HepG2 (cell line): ENCODE results near the gene FMN2. TPM values are rescaled to one million over a fixed set of nuclear protein-coding genes. Genes with fewer than 3 reads are reported as not detected.

Experiments used
- ATAC-seq: fragments of 200-7000 bp; cut with Tn5 transposase; 3 replicates; pipeline ENCODE4 v1.9.1; 2020; ENCODE audit warnings: mild to moderate bottlenecking, moderate library complexity
- BruUV-seq: library from RNA; stranded (reverse); fragments of 400-500 nt; replicated peaks from 2 replicates; lab custom pipeline; 2021; lab: Mats Ljungman, UMichigan
- CTCF ChIA-PET: fragments of 300-600 bp; formaldehyde crosslinking; extraction: SDS; loops from one replicate; lab custom pipeline; 2021; ENCODE audit warnings: low total read pairs, inconsistent platforms, low intra/inter-chr PET ratio; lab: Yijun Ruan, JAX
- POLR2A ChIA-PET: fragments of 350-600 bp; sonication (Branson Sonifier 250); formaldehyde crosslinking; loops from one replicate; lab custom pipeline; 2020; ENCODE audit warnings: antibody characterized with exemption, inconsistent platforms; lab: Yijun Ruan, JAX
- DNase-seq: peaks from one replicate; pipeline ENCODE4 v3.0.0-alpha.2; 2015; ENCODE audit warnings: low spot score
- FAIRE-seq: peaks from 3 replicates; lab custom pipeline; 2011; peaks lifted over from hg19 to GRCh38; lab: Jason Lieb, UNC
- H2AFZ ChIP-seq: one replicate; pipeline ENCODE4 v1.6.1; 2011; ENCODE audit warnings: low read length, inconsistent platforms
- H3K27ac ChIP-seq: fragments of 300-600 bp; 3 replicates; pipeline ENCODE4 v1.8.0; 2011; ENCODE audit warnings: mixed run types, mild to moderate bottlenecking, mixed read lengths, low read length, inconsistent platforms; ENCODE audit not compliant: insufficient read depth; ENCODE audit errors: extremely low read length
- H3K27me3 ChIP-seq, 2 experiments: fragments of 200-600 bp in 1 of 2; 2 replicates in 1 of 2; 3 replicates in 1 of 2; pipeline versions ENCODE4 v1.6.0 to v1.8.0; 2011; ENCODE audit warnings: low read length in 2 of 2, mild to moderate bottlenecking in 2 of 2, moderate library complexity in 2 of 2, inconsistent platforms in 1 of 2; ENCODE audit not compliant: insufficient read depth in 2 of 2, control insufficient read depth in 1 of 2
- H3K36me3 ChIP-seq, 2 experiments: fragments of 200-600 bp in 1 of 2; replicated peaks in 1 of 2; 2 replicates in 1 of 2; 3 replicates in 1 of 2; pipeline versions ENCODE4 v1.5.1 to v1.8.0; 2011; ENCODE audit warnings: low read length in 2 of 2, inconsistent platforms in 1 of 2; ENCODE audit not compliant: insufficient read depth in 2 of 2, control insufficient read depth in 1 of 2
- H3K4me1 ChIP-seq: 2 replicates; pipeline ENCODE4 v1.5.1; 2012; ENCODE audit warnings: low read length, inconsistent platforms; ENCODE audit not compliant: insufficient read depth
- H3K4me2 ChIP-seq: 2 replicates; pipeline ENCODE4 v1.6.0; 2011; ENCODE audit warnings: low read depth, low read length, inconsistent platforms
- H3K4me3 ChIP-seq, 3 experiments: fragments of 200-600 bp in 1 of 3; sonication (generic), shearing (Covaris generic) in 1 of 3; replicated peaks in 1 of 3; 2 replicates each; pipeline ENCODE4 v1.5.1; 2011 to 2016; ENCODE audit warnings: low read length in 3 of 3, inconsistent platforms in 2 of 3, low read depth in 2 of 3, mild to moderate bottlenecking in 2 of 3, control low read depth in 1 of 3, mixed read lengths in 1 of 3; ENCODE audit not compliant: insufficient read depth in 1 of 3
- H3K79me2 ChIP-seq: one replicate; pipeline ENCODE4 v1.6.1; 2011; ENCODE audit warnings: low read length, inconsistent platforms; ENCODE audit not compliant: insufficient read depth
- H3K9ac ChIP-seq: 2 replicates; pipeline ENCODE4 v1.6.0; 2011; ENCODE audit warnings: mild to moderate bottlenecking, low read depth, low read length, inconsistent platforms; ENCODE audit not compliant: insufficient read depth
- H3K9me3 ChIP-seq: 2 replicates; pipeline ENCODE4 v1.5.1; 2012; ENCODE audit warnings: mild to moderate bottlenecking, low read length
- H4K20me1 ChIP-seq: 2 replicates; pipeline ENCODE4 v1.6.0; 2011; ENCODE audit warnings: inconsistent platforms, mild to moderate bottlenecking, low read length, moderate library complexity; ENCODE audit not compliant: insufficient read depth
- AGO1 ChIP-seq: fragments of 200-400 bp; formaldehyde crosslinking; IDR thresholded peaks from 2 replicates; pipeline ENCODE4 v1.6.1; 2017; ENCODE audit warnings: mild to moderate bottlenecking, low read depth, low read length, moderate library complexity; ENCODE audit not compliant: poor library complexity, severe bottlenecking
- CHD4 ChIP-seq: fragments of 200-600 bp; sonication (generic); IDR thresholded peaks from 2 replicates; pipeline ENCODE4 v1.7.0; 2017; ENCODE audit warnings: mild to moderate bottlenecking, low read length, borderline replicate concordance
- GPN1 ChIP-seq: sonication (generic); formaldehyde crosslinking; IDR thresholded peaks from 2 replicates; pipeline ENCODE4 v1.5.1; 2020; ENCODE audit warnings: missing genetic modification reagents, borderline replicate concordance
- HDAC2 ChIP-seq: sonication (generic); formaldehyde crosslinking; IDR thresholded peaks from 2 replicates; pipeline ENCODE4 v1.4.0; 2020; ENCODE audit warnings: missing genetic modification reagents
- HNF1B ChIP-seq: sonication (generic); formaldehyde crosslinking; IDR thresholded peaks from 2 replicates; pipeline ENCODE4 v1.5.1; 2020; ENCODE audit warnings: mild to moderate bottlenecking, moderate library complexity, missing genetic modification reagents
- HNF4A ChIP-seq: sonication (generic); formaldehyde crosslinking; IDR thresholded peaks from 2 replicates; pipeline ENCODE4 v1.4.0; 2020; ENCODE audit warnings: missing genetic modification reagents
- KAT8 ChIP-seq: IDR thresholded peaks from 2 replicates; pipeline ENCODE4 v1.6.1; 2016; ENCODE audit warnings: missing genetic modification reagents, missing compliant biosample characterization
- RELA ChIP-seq: sonication (generic); formaldehyde crosslinking; IDR thresholded peaks from 2 replicates; pipeline ENCODE4 v1.4.0; 2020; ENCODE audit warnings: missing genetic modification reagents
- SMARCE1 ChIP-seq: fragments of 450-650 bp; IDR thresholded peaks from 2 replicates; pipeline ENCODE4 v1.6.1; 2017; ENCODE audit warnings: borderline replicate concordance
- SYNCRIP ChIP-seq: fragments of 200-400 bp; formaldehyde crosslinking; IDR thresholded peaks from 2 replicates; pipeline ENCODE4 v1.6.1; 2018; ENCODE audit warnings: mild to moderate bottlenecking, low read depth, low read length; ENCODE audit not compliant: insufficient read depth
- ZBTB21 ChIP-seq: sonication (generic); formaldehyde crosslinking; IDR thresholded peaks from 2 replicates; pipeline ENCODE4 v1.4.0; 2020; ENCODE audit warnings: missing genetic modification reagents
- ZNF383 ChIP-seq: sonication (generic); formaldehyde crosslinking; IDR thresholded peaks from 2 replicates; pipeline ENCODE4 v1.4.0; 2020; ENCODE audit warnings: missing genetic modification reagents, mild to moderate bottlenecking, borderline replicate concordance
- ZNF512B ChIP-seq: sonication (generic); formaldehyde crosslinking; IDR thresholded peaks from 2 replicates; pipeline ENCODE4 v1.5.1; 2020; ENCODE audit warnings: missing genetic modification reagents, mild to moderate bottlenecking, borderline replicate concordance
- ZNF563 ChIP-seq: sonication (generic); formaldehyde crosslinking; IDR thresholded peaks from 2 replicates; pipeline ENCODE4 v1.8.0; 2022; ENCODE audit warnings: mild to moderate bottlenecking, moderate library complexity, missing genetic modification reagents
- ZNF691 ChIP-seq: sonication (generic); formaldehyde crosslinking; IDR thresholded peaks from 2 replicates; pipeline ENCODE4 v1.4.0; 2020; ENCODE audit warnings: missing genetic modification reagents, low read depth, mild to moderate bottlenecking, borderline replicate concordance
- WGBS: methylation state at CpG from one replicate; pipeline ENCODE4 v1.1.6; 2017; ENCODE audit warnings: low lambda C conversion rate; 5-methylcytosine and 5-hydroxymethylcytosine counted together
- in situ Hi-C: cut with HindIII; loops from 2 replicates; pipeline ENCODE4 v1.10.0; 2017; ENCODE audit warnings: low pct_unique_long_range_greater_than_20kb; ENCODE audit not compliant: extremely low pct_ligation_motif_present
- intact Hi-C: fragments of 100-400 bp; cut with micrococcal nuclease; formaldehyde crosslinking; loops from one replicate; pipeline ENCODE4 v1.10.0; 2022; ENCODE audit not compliant: unreplicated experiment
- polyA plus RNA-seq, 8 experiments: library from polyadenylated mRNA; depleted of rRNA in 3 of 8; stranded (reverse) in 7 of 8; unstranded in 1 of 8; fragments of >200 nt; fragmentation: Illumina TruSeq in 4 of 8; extraction: Trizol in 4 of 8; gene quantifications; 2 replicates each; pipeline versions ENCODE4 v1.2.1 to v1.2.3, GENCODE V29; 2011 to 2016; ENCODE audit warnings: low read depth in 4 of 8, missing spikeins in 1 of 8, mixed read lengths in 1 of 8; ENCODE audit not compliant: insufficient read depth in 1 of 8
- total RNA-seq, 5 experiments: library from RNA; depleted of rRNA; stranded (reverse); fragments of >200 nt; fragmentation: Illumina TruSeq; extraction: Trizol; gene quantifications; 2 replicates each; pipeline ENCODE4 v1.2.3, GENCODE V29; 2016; ENCODE audit warnings: low read depth in 1 of 5

FMN2 gene
- total and polyA plus RNA-seq, 2 of the 13 experiments (the other 11 are each of a cell fraction or from before 2014, with no cell fraction given): not detected

- TF ChIP-seq HDAC2 (CRISPR knock-in tag): no peak
- no peak for TF ChIP-seq SMARCE1
- no peak for TF ChIP-seq CHD4
- TF ChIP-seq HNF4A: no peak
- TF ChIP-seq SYNCRIP: no peak
- TF ChIP-seq KAT8 (CRISPR knock-in tag): no peak
- TF ChIP-seq ZNF563 (CRISPR knock-in tag): no peak
Measured at GRCh38 chr1:240287722-240288121, 196.0 kb downstream of the FMN2 start (continued).

GRCh38 chr1:240293706-240294105 is 202.0 kb downstream of the FMN2 start:
- no peak for FAIRE-seq
- DNase-seq: no peak
- CTCF ChIA-PET: no interaction called here
- Histone ChIP-seq H4K20me1 (no peaks in the 10 kb centered on the region), H3K9me3 (no peaks in the 10 kb centered on the region), H2AFZ (no peak overlapping the region), H3K4me1 (no peaks in the 10 kb centered on the region), H3K36me3 (no peaks in the 10 kb centered on the region), H3K27ac (no peak overlapping the region), H3K4me3 (no peak overlapping the region), H3K4me2 (no peak overlapping the region), H3K9ac (no peak overlapping the region), H3K79me2 (no peaks in the 10 kb centered on the region), H3K27me3 (no peaks in the 10 kb centered on the region)
- no peak for TF ChIP-seq GPN1
- TF ChIP-seq HNF1B (CRISPR knock-in tag): no peak
- no peak for TF ChIP-seq AGO1
- TF ChIP-seq ZNF691: no peak
- TF ChIP-seq ZNF512B (CRISPR knock-in tag): no peak
- TF ChIP-seq RELA (CRISPR knock-in tag): no peak
- no peak for TF ChIP-seq ZBTB21 (CRISPR knock-in tag)
- TF ChIP-seq ZNF383 (CRISPR knock-in tag): no peak
- POLR2A ChIA-PET: no interaction called here
- BruUV-seq: no TSS peak
- ATAC-seq: no peak
- WGBS: 0% methylated on average over 2 of the region's 2 CpGs
- intact Hi-C loops: no loop called here
- in situ Hi-C loops: no loop called here
